GM18498 (cell line): ENCODE data around the gene SNX11.

Source experiments
- ATAC-seq: cut with Tn5 transposase; IDR thresholded peaks from one replicate; pipeline ENCODE4 v1.9.1; 2021; ENCODE audit warnings: mild to moderate bottlenecking, moderate library complexity; ENCODE audit not compliant: unreplicated experiment

SNX11 gene

GRCh38 chr17:48161127-48161905 lies 53.8 kb downstream of the SNX11 start:
- no peak for ATAC-seq

- ATAC-seq: no peak
Observed at GRCh38 chr17:48162306-48162934, 54.9 kb downstream of the SNX11 start.

- ATAC-seq: no peak
Observed at GRCh38 chr17:48162946-48163506, 55.5 kb downstream of the SNX11 start.

GRCh38 chr17:48163809-48164208 lies 56.2 kb downstream of the SNX11 start:
- no peak for ATAC-seq

- ATAC-seq: no peak
Observed at GRCh38 chr17:48169926-48170325, 62.4 kb downstream of the SNX11 start.
